Left forelimb (tissue), 1 donor: Measurements from ENCODE around the gene PRXL2C.
"Not testable (repeated sequence)": the region's sequence is repeated elsewhere in the genome, so short reads cannot be mapped to it uniquely, and the experiment has no call there.

ENCODE experiments used
- DNase-seq: peaks from one replicate; pipeline ENCODE4 v3.0.0-alpha.2; 2018; ENCODE audit warnings: low spot score

PRXL2C gene

DNA sequence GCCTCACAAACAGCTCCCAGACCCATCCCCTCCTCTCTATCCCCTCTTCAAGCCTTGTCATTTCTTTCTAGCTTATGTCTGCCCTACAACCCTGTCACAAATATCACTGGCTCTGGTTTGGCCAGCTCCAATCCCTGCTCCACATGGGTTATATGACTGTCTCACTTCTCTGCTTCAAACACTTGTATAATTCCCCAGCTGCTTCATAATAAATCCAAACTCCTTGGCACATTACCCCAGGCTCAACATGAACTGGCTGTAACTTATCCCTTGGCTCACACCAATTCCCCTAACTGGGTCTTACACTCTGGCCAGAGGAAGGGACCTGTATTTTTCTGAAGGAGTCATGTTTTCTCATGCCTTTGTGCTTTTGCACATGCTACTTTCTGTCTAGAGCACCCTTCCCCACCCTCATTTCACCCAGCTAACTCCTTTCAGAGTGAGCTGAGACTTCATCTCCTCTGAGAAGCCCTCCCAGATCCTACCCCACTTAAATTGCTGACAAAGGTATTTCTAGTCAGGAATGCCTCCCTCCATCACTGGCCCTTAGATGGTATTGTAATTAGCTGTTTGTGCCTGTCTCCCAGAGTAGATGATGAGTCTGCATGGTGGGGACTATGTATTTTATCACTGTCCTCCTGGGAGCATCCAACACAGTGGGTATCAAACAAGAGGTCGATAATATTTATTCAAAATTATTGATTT, 5.3 kb downstream of the PRXL2C start:
- no peak for DNase-seq

DNA sequence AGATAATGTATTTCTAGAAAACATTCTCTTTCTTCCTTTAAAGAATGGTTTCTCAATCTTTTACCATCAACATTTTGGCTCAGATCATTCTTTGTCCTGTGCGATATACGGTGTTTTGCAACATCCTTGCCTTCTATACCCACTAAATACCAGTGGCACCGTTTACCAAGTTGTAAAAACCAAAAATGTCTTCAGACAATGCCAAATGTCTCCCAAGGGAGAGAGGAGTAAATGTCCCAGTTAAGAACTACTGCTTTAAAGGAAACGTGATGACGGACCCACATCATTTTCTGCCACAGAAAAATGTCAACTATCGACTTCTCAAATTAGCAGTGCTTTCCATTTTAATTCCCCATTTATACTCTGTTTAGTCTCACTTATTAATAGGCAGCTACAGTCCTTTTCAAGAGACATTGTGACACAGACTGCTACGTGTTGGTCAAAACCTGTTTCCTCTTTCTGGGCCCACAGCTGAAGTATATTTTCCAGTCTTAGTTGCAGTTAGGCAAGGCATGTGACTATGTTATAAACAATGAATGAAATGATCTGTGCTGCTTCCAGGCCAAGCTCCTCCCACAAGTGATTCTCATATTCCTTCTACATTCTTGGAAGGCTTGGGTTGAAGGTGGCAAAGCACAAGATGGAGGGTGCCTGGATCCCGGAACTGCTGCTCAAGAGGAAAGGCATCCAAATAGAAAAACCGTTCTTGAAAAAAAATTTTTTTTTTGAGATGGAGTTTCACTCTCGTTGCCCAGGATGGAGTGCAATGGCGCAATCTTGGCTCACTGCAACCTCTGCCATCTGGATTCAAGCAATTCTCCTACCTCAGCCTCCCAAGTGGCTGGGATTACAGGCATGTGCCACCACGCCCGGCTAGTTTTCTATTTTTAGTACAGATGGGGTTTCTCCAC, 8.8 kb downstream of the PRXL2C start:
- DNase-seq: no peak

DNA sequence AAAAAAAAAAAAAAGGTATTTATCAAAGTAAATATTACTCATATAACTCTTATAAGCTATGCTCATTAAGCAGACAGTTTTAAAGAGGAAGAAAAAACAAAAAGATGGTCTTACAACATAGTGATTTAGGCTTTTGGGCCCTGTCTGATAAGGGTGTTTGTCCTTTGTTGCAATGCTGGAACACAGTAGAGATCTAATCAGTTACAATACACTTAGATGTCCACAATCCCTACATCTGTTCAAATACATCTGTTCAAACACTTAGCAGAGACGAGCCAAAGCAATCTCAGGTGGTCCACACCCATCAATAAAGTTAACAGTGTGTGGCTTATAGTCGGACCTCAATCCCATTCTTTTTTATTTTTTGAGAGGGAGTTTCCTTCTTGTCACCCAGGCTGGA, 11.0 kb downstream of the PRXL2C start:
- DNase-seq: no peak

DNA sequence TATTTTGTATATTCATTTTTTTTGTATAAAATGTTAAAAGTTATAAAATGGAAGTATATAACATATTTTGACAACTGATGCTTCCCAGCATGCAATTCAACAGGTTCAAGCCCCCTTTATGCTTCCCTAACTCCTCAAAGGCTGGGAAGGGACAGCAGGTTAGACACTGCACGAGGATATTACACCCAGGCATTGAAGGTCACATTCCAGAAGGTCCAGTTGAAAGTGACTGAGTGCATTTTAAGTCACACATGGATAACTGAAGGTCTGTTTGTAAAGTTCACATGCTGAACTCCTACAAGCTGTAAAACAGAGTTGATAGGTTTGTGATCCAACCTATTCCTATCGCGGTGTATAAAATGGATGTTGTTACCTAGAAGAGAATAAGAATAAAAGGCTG, 13.6 kb downstream of the PRXL2C start:
- DNase-seq: no peak

DNA sequence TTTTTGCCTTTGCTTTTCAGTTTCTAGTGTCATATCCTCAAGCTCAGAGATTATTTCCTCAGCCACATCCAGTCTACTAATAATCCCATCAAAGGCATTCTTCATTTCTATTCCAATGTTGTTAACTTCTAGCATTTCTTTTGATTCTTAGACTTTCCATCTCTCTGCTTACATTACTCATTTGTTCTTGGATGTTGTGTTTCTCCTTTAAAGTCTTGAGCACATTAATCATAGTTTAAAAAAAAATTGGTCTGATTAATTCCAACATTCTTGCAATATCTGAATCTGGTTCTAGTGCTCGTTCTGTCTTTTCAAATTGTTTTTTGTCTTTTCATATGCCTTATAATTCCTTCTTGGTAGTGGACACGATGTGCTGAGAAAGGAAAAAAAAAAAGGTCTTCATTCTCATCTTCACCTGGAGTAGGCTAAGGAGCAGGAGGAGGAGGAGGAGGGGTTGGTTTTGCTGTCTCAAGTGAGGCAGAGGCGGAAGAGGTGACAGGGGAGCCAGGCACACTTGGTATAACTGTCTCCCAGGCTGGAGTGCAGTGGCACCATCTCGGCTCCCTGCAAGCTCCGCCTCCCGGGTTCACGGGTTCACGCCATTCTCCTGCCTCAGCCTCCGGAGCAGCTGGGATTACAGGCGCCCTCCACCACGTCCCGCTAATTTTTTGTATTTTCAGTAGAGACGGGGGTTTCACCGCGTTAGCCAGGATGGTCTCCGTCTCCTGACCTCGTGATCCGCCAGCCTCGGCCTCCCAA, 16.3 kb downstream of the PRXL2C start:
- no peak for DNase-seq

DNA sequence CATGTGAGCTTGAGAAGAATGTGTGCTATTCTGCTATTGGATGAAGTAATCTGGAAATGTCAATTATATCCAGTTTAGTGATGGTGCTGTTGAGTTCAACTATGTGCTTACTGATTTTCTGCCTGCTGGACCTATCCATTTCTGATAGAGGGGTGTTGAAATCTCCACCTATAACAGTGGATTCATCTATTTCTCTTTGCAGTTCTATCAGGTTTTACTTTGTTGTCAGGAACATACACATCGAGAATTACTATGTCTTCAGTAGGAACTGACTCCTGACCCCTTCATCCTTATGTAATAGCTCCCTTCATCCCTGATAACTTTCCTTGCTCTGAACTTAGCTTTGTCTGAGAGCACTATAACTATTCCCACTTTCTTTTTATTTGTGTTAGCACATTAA, 18.7 kb downstream of the PRXL2C start:
- DNase-seq: no peak

DNA sequence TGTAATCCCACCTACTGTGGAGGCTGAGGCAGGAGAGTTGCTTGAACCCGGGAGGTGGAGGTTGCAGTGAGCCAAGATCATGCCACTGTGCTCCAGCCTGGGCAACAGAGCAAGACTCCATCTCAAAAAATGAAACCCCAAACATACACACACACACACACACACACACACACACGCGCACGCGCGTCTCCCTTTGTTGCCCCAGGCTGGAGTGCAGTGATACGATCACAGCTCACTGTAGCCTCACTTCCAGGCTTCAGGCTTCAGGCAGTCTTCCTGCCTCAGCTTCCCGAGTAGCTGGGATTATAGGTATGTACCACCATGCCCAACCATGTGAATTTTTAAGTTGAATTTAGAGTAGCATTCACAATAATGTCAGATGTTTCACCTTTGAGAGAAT, 21.5 kb downstream of the PRXL2C start:
- not testable (repeated sequence) for DNase-seq

DNA sequence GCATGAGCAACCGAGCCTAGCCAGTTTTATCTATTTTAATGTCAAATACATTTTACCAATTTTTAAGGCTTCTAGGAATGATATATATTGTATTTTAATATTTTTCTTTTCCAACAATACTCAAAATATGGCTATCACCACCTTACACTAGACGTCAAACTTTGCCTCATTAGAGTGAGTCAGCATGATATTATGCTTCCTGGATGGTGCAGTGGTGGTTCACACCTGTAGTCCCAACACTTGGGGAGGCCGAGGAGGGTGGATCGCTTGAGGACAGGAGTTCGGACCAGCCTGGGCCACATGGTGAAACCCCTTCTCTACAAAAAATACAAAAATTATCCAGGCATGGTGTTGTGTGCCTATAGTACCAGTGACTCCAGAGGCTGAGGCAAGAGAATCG, 28.2 kb downstream of the PRXL2C start:
- no peak for DNase-seq

DNA sequence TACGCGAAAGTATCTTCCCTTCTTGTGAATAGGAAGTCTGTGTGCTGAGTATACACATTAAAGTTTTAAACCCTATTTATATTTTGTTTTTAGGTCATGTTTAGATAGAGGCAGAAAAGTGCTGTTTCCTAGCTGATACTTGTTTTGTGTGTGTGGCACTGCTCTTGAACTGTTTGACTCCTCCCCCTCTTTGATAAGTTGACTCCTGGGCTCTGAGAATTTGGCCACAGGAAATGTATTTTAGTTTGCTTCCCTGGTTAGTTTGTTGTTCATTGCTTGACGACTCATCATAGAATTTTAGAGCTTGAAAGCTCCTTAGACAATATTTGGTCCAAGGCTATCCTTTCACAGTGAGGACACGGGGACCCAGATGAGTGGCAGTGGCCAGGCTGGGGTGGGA, 33.5 kb downstream of the PRXL2C start:
- DNase-seq: no peak

DNA sequence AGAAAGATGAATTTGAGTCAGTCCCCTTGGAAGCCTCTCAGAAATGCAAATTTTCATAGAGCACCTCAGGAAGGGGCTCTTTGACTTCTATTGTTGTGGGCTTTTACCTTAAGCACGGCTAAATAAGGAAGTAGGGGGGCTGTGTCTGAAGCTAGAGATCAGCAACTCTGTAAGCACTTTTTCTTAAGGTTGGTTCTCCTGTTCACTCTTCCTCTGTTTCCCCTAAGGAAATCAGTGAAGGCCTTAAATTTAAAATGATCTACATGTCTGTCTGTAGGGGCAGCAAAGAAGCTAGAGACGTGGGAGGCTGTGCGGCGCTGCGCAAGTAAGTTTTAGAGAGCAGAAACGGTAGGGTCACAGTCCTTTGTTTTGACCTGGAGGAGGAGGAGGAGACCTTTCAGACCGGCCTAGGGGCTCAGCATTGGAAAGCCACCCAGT, 34.3 kb downstream of the PRXL2C start:
- DNase-seq: no peak

DNA sequence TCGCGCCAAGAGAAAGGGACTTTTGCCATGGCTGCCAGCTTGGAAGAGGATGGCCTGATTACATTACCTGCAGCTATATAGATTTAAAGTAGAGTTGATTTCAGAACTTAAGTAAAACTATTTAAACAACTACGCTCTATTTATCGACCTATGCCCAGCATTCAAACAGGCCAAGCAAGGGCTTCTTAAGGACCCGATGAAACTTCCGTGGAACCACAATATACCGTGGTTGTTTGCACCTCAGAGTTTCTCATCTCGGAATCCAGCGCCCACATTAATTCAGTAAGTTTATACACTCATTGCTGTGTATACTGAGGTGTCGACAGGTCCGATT, 35.0 kb downstream of the PRXL2C start:
- DNase-seq: no peak

DNA sequence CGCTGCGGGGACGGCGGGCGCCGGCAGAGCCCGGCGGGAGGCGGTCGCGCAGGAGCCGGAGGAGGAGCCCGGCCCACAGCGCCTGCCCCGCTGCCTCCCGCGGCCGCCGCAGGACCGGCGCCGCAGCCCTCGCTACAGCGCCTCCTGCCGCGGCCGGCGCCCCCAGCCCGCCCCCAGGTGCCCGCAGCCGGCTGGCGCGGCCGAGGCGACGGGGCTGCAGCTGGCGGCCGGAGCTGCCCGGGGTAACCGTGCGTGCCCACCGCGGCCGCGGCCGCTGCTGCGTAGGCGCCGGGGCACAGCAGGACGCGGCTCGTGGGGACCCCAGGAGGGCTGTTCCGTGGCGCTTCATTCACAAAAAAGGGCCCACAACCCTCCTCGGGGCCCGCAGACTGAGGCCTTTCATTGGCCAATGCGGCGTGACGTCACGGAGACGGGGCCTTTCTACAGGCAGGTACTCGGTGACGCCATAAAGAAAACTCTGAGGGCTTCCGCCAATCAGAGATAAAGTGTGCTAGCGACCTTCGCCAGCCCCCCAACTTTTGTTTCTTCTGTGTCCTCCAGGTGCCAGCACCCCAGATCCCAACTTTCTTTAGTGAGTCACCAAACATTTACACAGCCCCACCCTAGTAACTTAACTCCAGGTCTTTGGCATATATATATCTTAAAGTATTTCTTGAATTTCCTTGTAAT, 35.5 kb downstream of the PRXL2C start, which contains the start of gene CDC14B:
TSS of gene CDC14B (minus strand) at position 353 of the 690 bp plus-strand sequence. CDS start 465 bp downstream, outside the sequence.
- DNase-seq: peak; percentile 89

DNA sequence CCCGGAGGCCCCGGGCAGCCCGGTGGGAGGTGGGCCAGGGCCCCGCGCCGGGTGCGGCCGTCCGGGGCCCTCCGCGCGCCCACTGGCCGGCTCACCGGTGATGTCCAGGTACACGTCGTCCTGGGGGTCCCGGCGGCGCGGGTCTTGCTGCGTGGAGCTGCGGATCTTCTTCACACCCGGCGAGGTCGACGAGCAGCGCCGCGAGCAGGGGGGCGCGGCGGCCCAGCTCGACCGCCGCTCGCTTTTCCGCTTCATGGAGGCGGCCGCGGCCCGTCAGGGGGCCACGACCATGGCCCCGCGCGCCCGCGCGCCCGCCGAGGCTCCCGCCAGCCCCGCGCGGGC, 36.0 kb downstream of the PRXL2C start:
- no peak for DNase-seq

DNA sequence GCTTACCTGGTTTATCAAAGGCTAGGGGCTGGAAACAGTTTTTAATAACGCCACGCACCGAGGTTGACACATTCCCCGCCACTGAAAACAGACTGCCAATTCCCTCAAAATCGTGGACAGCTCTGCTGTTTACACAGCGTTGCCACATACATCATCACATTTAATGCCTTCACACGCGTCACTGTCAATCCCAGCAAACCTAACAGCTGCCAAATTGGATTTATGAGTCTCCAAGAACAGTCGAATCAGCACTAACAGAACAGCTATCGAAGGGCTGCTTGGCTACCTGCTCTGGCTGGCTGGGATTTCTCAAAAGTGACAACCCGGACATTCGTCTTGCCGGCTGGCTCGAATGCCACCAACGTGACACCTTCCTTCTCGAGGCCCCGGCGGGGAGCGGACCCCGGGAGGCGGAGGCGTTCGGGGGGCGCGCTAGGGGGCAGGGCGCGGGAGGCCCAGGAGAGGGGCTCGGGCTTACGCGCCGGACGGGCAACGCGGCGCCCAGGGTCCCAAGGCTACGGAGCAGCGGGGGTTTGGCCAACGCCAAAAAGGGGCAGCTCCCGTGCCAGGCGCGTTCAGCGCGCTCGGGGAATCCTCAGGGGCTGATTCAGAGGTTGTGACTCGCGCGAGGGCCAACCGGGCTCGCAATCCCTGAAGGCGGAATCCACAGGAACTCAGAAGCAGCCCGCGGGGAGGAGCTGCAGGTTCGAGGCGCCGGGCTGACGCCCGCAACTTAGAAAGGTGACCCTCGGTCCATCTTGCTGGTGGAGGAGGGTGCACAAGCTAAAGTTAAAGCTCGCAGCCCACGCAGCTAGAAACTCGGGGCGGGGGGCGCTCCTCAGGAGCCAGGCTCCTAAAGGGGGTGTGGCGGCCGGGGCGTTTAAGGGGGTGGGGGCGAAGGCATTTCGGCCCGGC, 36.7 kb downstream of the PRXL2C start:
- DNase-seq: peak; percentile 75

DNA sequence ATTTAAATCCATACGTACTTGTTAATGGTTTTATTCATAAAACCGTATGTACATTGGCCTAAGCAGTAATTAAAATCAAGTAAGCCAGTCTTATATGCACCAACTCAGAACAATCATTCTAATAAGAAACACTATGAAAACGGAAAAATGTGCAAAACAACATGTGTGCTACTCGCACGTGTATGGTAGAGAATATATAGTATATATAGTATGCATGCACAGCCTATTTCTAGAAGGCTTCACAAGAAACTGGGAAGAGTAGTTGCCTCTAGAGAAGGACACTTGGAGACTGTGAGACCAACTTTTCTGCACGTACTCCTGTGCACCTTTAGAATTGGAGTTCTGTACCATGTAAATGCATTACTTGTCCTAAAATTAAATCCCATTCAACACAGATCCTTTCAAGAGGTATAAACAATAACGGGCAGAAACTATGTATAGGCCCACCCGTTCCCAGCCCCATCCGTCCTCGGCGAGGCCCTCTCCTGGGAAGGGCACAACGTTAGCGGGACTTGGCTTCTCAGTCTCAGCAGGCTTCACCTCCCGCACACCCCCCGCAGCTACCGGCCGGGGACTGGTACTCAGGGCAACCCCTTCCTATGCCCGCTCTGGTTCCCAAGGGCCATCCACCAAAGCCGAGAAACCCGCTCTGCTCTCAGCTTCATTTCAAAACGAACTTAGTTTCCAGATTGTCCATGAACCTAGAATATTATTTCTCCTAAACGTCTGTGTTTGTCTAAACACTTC, 37.5 kb downstream of the PRXL2C start:
- DNase-seq: no peak

DNA sequence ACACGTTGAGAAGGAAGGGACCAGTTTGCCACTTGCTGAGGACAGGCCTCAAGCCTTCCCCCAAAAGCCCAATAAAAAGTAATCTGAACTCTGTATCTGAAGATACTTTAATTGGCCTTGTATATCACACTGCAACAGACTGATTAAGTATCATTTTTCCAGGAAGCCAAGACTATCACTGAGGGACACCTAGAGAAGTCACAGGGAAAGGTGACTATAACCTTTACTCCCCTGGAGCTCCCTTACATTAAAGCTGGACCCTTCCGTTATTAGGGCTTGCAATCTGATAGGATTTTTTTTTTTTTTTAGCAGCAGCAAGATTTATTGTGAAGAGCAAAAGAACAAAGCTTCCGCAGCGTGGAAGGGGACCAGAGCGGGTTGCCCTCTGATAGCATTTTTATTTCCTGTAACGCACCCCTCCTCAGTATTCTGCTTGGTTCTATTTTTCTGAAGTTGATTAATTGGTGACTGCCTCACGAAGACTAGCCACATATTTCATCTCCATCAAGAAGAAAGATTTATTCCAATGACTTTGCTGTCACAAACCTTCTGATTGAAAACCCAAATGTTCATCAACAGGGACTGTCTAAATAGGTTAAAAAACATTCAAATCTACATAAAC, 38.2 kb downstream of the PRXL2C start:
- DNase-seq: no peak

DNA sequence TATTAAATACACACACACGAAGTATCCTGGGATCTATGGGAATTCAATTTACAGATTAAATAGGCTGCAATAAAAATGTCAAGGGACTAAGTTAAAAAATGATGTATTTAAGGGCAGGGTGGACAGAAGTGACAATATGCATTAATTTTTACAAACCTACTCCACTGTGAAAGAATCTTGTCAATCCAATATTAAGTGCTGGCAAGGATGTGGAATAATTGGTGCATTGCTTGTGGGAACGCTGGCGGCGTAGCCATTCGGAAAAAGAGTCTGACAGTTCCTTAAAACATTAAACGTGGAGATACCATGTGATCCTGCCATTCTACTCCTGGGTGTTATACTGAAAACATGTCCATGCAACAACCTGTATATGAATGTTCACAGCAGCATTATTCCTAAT, 39.7 kb downstream of the PRXL2C start:
- DNase-seq: no peak

DNA sequence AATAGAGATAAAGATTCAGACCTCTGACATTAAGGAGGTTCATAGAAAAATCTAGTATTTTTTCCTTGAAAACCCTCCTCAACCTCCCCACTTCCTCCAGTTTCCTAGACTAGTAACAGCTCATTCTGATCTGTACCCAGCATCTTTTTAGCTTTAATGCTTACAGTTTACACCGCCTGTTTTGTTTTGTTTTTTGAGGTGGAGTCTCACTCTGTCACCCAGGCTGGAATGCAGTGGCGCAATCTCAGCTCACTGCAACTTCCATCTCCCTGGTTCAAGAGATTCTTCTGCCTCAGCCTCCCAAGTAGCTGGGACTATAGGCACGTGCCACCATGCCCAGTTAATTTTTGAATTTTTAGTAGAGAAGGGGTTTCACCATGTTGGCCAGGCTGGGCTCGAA, 40.5 kb downstream of the PRXL2C start:
- DNase-seq: not testable (repeated sequence)

DNA sequence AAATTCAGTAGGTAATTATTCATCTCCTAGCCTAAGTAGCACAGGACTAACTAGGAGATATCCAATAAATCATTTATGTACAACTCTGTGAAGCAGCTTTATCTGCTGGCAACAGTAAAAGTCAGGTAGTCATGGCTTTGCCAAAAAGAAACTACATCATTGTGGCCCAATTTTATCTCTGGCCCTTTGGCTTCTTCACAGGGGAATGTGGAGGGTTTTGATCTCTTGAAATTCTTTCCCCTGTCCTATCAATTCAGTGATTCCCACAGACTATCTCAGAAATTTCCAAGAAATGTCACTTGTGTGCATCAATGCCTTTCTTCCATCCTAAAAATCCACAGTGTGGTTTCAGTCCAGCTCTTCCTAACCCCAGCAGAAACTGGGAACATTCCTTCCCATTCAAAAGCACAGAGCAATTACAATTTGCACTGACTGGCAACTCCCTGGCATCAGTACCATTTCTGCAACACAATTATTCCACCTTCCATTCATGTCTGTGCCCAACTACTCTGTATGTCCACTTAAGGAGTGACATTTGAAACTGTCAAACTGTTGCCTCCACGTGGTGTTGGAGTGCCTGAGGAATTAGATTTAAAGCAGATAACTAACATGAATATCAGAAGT, 42.0 kb downstream of the PRXL2C start:
- no peak for DNase-seq
